ENCODE measurements around the gene SYNPO2. TPM values are rescaled to one million over a fixed set of nuclear protein-coding genes. Genes with fewer than 3 reads are reported as not detected.

The SYNPO2 gene
- total RNA-seq, 1 donor from 2014 or later = 0.26 TPM

DNA sequence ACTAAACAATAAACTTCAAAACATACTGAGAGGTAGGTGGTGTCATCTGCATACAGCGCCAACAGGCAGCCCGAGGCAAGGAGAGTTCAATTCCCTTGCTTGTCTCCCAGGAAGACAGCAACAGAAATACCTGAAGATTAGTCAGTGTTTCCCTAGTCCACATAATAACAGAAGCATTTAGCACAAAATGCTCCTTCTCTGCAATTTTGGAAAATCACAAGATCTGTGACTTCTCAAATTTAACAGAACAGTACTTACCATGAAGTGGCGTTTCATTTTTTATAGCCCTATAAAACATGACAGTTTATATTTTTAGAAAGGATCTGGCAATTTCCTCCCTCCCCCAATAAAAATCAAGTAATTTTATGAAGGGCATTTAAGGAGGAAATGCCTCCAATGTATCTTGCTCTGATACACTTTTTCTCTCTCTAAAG is 179.9 kb downstream of the SYNPO2 start:
- Histone ChIP-seq H3K27me3 (ENCODE audit: control insufficient read depth, insufficient read depth, low read length) (no peaks in the 10 kb centered on the region), H3K4me3 (ENCODE audit: low read depth, low read length) (no peak overlapping the region), H3K36me3 (ENCODE audit: control insufficient read depth, insufficient read depth, low read length) (no peaks in the 10 kb centered on the region)
- FAIRE-seq (peak; percentile 66), DNase-seq (ENCODE audit: low read depth) (peak; percentile 88)
- TF ChIP-seq, protein P1, sequence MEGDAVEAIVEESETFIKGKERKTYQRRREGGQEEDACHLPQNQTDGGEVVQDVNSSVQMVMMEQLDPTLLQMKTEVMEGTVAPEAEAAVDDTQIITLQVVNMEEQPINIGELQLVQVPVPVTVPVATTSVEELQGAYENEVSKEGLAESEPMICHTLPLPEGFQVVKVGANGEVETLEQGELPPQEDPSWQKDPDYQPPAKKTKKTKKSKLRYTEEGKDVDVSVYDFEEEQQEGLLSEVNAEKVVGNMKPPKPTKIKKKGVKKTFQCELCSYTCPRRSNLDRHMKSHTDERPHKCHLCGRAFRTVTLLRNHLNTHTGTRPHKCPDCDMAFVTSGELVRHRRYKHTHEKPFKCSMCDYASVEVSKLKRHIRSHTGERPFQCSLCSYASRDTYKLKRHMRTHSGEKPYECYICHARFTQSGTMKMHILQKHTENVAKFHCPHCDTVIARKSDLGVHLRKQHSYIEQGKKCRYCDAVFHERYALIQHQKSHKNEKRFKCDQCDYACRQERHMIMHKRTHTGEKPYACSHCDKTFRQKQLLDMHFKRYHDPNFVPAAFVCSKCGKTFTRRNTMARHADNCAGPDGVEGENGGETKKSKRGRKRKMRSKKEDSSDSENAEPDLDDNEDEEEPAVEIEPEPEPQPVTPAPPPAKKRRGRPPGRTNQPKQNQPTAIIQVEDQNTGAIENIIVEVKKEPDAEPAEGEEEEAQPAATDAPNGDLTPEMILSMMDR (IDR thresholded peaks at IDR 0.05; ENCODE audit: insufficient read depth, low read length, severe bottlenecking) = no peak

DNA sequence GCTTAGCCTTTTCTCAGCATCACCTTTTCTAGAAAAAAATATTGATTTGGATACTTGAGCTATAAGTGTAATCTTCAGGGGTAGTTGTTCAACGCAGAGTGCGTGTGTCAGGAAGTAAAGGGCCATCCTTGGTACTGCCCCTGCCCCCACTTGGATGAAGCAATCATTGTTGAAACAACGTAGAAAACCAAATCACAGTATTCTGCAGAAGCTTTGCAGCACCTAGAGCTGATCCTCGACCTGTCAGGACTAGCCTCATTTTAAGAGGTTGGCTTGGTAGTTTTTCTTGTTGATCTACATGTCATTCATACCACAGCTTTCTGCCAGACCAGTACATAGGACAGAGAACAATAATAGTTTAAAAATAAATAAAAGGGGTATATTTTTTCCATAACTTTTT is 181.6 kb downstream of the SYNPO2 start:
- TF ChIP-seq, protein P1 (IDR thresholded peaks at IDR 0.05; ENCODE audit: insufficient read depth, low read length, severe bottlenecking) = no peak
- Histone ChIP-seq H3K27me3 (ENCODE audit: control insufficient read depth, insufficient read depth, low read length) (no peaks in the 10 kb centered on the region), H3K4me3 (ENCODE audit: low read depth, low read length) (no peak overlapping the region), H3K36me3 (ENCODE audit: control insufficient read depth, insufficient read depth, low read length) (no peaks in the 10 kb centered on the region)
- peak; percentile 93 for DNase-seq (ENCODE audit: low read depth)
- FAIRE-seq = peak; percentile 7

DNA sequence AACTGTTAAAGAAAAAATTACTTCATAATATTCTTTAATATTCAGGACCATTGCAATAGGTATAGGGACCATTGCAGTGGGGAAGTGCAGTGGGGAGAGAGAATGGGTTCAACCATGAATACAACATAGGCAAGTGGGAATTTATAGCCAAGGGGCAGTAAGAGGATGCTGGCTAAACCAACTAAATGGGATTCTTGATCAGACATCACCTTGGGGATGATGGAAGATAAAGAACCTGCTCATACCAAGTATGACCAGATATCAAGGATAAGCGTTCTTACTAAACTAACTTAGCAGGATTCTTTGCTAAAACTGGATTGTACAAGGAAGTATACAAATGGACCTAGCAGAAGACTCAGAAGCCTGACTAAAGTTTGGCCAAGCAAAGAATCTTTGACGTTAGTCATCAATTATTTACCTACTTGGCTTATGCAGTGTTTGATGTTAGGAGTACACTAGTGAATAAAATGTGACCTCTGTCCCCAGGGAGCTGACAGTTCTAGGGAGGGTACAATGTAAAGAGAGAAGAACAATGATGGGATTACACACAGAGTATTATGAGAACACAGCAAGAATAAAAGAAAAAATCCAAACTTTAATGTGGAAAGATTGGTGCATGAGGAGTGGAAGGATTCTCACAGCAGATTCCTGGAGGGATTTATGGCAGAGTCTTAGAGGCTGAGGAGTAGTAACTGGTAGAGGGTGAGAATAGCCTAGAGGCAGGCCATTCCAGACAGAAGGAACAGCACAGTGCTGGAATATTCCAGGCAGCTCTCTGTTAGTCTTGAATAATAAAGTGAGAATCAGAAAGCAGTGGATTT is 192.3 kb downstream of the SYNPO2 start:
- no peak for FAIRE-seq
- H3K27me3 ChIP-seq (ENCODE audit: control insufficient read depth, insufficient read depth, low read length) = no peaks in the 10 kb centered on the region
- H3K36me3 ChIP-seq (ENCODE audit: control insufficient read depth, insufficient read depth, low read length) = no peaks in the 10 kb centered on the region
- peak; percentile 71 for DNase-seq (ENCODE audit: low read depth)
- TF ChIP-seq, protein P1 (IDR thresholded peaks at IDR 0.05; ENCODE audit: insufficient read depth, low read length, severe bottlenecking) = no peak
- no peak overlapping the region for H3K4me3 ChIP-seq (ENCODE audit: low read depth, low read length)

DNA sequence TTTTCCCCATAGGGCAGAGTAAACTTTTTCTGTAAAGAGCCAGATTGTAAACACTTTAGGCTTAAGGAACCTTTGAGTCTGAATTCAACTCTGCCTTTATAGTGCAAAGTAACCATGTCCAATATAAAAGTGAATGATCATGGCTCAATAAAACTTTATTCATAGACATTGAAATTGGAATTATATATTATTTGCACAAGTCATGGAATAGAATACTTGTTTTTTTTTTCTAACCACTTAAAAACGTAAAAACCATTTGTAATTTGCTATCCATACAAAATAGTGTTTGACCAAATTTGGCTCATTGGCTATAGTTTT is 192.8 kb downstream of the SYNPO2 start:
- no peaks in the 10 kb centered on the region for H3K36me3 ChIP-seq (ENCODE audit: control insufficient read depth, insufficient read depth, low read length)
- TF ChIP-seq, protein P1 (IDR thresholded peaks at IDR 0.05; ENCODE audit: insufficient read depth, low read length, severe bottlenecking) = no peak
- DNase-seq (ENCODE audit: low read depth) (no peak), FAIRE-seq (no peak)
- H3K27me3 ChIP-seq (ENCODE audit: control insufficient read depth, insufficient read depth, low read length) = no peaks in the 10 kb centered on the region
- H3K4me3 ChIP-seq (ENCODE audit: low read depth, low read length) = no peak overlapping the region

DNA sequence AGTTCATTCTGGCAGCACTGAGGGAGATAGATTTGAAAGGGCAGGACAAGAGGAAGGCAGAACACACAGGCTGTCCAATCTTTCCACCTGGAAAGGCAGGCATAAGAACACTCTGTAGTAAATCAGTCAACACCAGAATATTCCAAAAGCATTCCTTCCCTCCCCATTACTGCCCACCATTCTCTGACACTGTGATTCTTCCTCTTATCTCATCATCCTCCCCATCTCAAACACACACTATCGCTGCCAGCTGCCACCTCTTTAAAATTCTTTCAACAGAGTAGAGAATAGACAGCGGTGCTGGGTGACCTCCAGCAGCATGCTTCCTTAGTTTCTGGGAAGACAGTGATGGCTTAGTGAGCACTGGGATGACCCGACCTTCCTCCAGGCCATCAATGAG is 193.3 kb downstream of the SYNPO2 start:
- Histone ChIP-seq H3K4me3 (ENCODE audit: low read depth, low read length) (no peak overlapping the region), H3K36me3 (ENCODE audit: control insufficient read depth, insufficient read depth, low read length) (no peaks in the 10 kb centered on the region), H3K27me3 (ENCODE audit: control insufficient read depth, insufficient read depth, low read length) (no peaks in the 10 kb centered on the region)
- FAIRE-seq (no peak), DNase-seq (ENCODE audit: low read depth) (no peak)
- TF ChIP-seq, protein P1 (IDR thresholded peaks at IDR 0.05; ENCODE audit: insufficient read depth, low read length, severe bottlenecking) = no peak

DNA sequence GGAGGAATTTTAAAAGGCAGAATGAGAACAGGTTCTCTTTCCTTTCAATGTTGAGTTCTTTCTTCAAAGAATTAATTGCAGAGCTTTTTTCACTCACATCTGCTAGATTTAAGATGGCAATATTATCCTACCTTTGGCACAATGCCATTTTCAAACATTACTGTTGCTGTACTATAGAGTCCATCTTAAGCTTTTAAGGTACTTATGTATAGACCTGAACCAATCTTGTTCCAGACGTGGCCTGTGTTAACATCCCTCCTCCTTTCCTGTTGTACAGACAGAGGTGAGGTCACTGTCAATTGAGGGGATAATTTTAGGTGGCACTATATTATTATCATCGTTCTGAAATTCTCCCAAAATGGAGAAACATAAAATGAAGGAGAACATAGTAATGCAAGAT is 194.0 kb downstream of the SYNPO2 start:
- no peaks in the 10 kb centered on the region for H3K27me3 ChIP-seq (ENCODE audit: control insufficient read depth, insufficient read depth, low read length)
- H3K4me3 ChIP-seq (ENCODE audit: low read depth, low read length) = no peak overlapping the region

More for the DNA sequence above, 194.0 kb downstream of the SYNPO2 start:
- no peak for FAIRE-seq
- TF ChIP-seq, protein P1 (IDR thresholded peaks at IDR 0.05; ENCODE audit: insufficient read depth, low read length, severe bottlenecking) = no peak
- H3K36me3 ChIP-seq (ENCODE audit: control insufficient read depth, insufficient read depth, low read length) = no peaks in the 10 kb centered on the region
- no peak for DNase-seq (ENCODE audit: low read depth)
